GM03348 (cell line): ENCODE results near the gene TBX6.
A peak's percentile ranks its signal among the peaks of the same experiment; 100 is the strongest.
"Not testable (repeated sequence)": the region's sequence is repeated elsewhere in the genome, so short reads cannot be mapped to it uniquely, and the experiment has no call there.

Experiments used
- DNase-seq: peaks from one replicate; pipeline ENCODE4 v3.0.0; 2012; ENCODE audit warnings: low spot score

TBX6 gene, protein sequence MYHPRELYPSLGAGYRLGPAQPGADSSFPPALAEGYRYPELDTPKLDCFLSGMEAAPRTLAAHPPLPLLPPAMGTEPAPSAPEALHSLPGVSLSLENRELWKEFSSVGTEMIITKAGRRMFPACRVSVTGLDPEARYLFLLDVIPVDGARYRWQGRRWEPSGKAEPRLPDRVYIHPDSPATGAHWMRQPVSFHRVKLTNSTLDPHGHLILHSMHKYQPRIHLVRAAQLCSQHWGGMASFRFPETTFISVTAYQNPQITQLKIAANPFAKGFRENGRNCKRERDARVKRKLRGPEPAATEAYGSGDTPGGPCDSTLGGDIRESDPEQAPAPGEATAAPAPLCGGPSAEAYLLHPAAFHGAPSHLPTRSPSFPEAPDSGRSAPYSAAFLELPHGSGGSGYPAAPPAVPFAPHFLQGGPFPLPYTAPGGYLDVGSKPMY

GRCh38 chr16:30091474-30092372, at the start of gene TBX6:
Gene TBX6, minus strand, starts transcription at chr16:30091924. Its CDS starts 731 bp downstream, at chr16:30091193.
- DNase-seq, result peak; percentile 96

DNA sequence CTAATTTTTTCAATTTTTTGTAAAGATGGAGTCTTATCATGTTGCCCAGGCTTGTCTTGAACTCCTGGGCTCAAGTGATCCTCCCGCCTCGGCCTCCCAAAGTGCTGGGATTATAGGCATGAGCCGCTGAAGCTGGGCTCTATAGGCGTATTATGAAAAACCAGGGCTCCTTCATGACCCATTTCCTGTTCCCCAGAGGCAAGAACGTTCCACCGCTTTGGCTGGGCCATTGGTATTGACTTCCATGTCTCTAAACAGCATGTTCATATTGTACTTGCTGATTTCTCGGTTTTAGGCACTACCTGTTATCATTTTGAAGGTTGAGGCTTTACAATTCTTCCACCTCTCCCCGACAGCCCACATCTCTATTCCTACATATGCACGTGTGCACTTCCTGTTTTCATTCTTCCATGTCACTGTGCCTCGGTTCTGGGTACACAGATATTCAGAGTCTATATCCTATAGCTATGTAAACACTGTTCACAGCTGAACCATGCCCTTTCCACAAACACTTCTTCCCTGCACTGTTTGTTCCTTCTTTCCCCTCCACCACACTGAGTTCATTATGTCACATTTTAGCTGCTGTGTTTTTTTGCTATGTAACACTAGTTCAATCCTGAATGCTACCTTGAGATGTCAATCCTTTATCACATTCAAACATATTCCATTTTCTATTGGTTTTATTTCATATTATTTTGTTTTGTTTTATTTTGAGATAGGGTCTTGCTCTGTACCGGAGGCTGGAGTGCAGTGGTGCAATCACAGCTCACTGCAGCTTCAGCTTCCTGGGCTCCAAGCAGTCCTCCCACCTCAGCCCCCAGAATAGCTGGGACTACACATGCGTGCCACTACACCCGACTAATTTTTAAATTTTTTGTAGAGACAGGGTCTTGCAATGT, 48.1 kb upstream of the TBX6 start:
- DNase-seq, result no peak

- no peak for DNase-seq
Measured at GRCh38 chr16:30137897-30138296, 46.2 kb upstream of the TBX6 start.

DNA sequence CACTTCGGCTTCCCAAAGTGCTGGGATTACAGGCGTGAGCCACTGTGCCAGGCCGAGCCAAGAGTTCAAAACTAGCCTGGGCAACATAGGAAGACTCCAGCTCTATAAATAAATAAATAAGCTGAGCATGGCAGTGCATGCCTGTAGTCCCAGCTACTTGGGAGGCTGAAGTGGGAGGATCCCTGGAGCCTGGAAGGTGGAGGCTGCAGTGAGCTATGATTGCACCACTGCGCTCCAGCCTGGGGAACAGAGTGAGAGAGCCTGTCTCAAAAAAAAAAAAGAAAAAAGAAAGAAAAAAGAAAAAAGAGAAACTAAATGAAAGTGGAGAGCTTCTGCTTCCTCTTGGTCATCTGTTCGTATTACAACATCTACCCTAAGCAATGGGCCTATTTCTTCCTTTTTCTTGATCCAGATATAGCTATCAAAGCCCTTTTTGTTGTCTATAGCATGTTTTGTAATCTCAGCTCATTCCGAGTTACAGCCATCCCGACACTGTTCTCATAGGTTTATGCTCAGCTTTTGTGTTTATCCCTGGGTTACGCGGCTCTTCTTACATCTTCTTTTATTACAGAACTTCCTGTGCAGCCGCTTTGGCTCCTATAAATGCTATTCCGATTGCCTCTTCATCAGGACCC, 45.4 kb upstream of the TBX6 start:
- DNase-seq, result no peak

DNA sequence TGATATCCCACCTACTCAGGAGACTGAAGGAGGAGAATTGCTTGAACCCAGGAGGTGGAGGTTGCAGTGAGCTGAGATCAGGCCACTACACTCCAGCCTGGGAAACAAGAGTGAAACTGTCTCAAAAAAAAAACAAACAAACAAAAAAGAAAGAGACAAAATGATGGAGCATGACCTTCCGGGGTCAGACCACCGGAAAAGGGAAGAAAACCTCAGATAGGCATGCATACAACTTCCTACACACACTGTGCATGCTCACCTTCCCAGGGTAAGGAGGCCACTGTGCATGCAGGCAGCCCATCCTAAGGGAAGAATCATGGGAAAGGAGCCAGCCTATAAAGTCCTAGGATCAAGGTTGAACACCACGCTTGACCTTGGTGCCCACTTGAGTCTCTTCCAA, 40.9 kb upstream of the TBX6 start:
- DNase-seq, result no peak

- DNase-seq, result no peak
Measured at GRCh38 chr16:30131869-30132475, 40.2 kb upstream of the TBX6 start.

GRCh38 chr16:30127993-30128392, 36.3 kb upstream of the TBX6 start:
- DNase-seq, result no peak

- DNase-seq, result not testable (repeated sequence)
Measured at GRCh38 chr16:30125690-30126089, 34.0 kb upstream of the TBX6 start.

DNA sequence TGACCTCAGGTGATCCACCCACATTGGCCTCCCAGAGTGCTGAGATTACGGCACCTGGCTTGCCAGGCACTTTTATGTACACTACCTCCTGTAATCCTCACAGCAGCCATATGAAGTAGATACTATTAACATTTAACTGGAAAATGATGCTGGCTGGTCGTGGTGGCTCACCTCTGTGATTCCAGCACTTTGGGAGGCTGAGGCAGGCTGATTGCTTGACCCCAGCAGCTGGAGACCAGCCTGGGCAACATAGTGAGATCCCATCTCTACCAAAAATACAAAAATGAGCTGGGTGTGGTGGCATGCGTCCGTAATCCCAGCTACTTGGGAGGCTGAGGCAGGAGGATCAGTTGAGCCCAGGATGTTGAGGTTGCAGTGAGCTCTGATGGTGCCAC, 33.3 kb upstream of the TBX6 start:
- DNase-seq, result no peak

- peak; percentile 32 for DNase-seq
Measured at GRCh38 chr16:30122604-30123160, 31.0 kb upstream of the TBX6 start.

DNA sequence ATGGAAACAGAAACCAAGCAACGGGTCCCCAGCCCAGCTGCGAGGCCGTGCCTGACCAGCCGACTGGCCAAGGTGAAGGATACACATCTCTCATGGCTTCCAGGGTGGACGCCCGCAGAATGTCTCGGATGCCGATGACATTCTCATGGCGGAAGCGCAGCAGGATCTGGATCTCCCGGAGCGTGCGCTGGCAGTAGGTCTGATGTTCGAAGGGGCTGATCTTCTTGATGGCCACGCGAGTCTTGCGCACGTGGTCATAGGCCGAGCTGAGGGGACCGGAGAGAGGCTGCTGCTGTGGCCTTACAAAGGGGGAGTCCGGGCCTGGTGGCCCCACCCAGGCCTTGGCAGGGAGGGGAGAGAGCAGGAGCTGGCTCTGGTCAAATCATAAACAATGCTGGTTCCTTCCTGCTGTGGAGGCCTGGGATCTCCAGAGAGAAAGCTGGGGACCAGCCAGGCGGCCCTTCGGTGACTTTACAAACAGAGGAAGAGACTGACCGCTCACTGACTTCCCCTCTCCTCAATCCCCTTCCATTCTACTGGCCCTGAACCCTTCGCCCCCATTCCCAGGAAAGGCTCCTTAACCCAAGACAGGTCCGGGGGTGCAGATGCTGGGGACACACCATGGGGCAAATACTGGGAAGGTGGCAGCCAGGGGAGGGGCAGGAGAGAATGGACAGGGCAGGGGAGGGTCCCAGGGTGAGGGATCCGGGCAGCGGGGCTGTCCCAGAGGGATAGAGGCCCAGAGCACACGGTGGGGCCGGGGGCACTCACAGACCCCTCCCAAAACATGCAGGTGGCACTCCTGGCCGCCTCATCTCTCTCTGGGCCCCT, 30.2 kb upstream of the TBX6 start:
- peak; percentile 29 for DNase-seq

GRCh38 chr16:30120340-30121105, 28.8 kb upstream of the TBX6 start:
- DNase-seq, result no peak

DNA sequence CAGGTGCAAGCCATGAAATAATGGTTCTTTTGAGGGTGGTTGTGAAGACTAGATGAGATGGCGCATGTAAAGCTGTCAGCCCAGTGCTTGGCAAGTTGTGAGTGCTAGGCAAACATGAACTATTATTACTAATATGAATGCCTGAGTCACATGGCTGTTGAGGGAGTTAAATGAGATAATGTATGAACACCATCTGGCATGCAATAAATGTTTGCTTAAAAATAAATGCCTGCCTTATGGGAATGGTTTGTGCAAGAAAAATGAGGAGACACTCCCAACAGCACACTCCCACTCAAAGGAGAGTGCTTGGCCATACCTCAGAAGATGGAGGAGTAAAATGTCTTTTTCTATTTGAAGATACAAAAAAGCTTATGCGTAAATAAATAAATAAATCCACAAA, 27.7 kb upstream of the TBX6 start:
- DNase-seq, result no peak

- DNase-seq, result no peak
Measured at GRCh38 chr16:30117768-30118167, 26.0 kb upstream of the TBX6 start.

DNA sequence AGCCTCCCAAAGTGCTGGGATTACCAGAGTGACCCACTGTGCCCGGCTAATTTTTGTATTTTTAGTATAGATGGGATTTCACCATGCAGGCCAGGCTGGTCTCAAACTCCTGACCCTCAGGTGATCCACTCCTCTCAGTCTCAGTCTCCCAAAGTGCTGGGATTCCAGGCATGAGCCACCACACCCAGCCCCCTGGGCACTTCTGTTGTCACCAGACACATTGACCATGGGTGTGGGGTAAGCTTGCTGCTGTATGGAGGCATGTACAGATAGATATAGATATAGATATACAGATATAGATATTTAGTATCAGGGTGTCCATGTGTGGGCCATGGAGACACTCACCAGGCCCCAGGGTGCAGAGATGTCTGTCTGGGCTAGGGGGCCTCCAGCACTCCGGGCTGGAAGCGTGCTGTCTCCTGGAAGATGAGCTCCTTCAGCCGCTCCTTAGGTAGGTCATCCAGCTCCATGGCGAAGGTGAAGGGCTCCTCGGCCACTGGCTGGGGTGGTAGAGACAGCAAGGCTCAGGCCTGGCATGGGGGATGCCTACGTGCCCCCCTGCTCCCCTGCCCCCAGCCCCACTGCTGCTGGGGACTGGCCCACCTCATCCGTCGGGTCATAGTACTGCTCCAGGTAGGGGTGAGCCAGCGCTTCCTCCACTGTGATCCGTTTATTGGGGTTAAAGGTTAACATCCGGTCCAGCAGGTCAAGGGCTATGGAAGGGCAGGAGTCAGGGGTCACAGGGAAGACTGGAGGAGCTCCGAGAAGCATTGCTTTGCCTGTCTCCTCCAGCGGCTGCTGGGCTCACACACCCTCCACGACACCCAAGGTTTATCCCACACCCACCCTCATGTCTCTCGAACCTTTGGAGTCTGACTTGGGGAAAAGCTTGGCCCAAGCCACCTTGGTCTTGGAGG, 24.8 kb upstream of the TBX6 start:
- DNase-seq, result no peak

GRCh38 chr16:30115238-30115637, 23.5 kb upstream of the TBX6 start:
- no peak for DNase-seq

- not testable (repeated sequence) for DNase-seq
Measured at GRCh38 chr16:30114833-30115232, 23.1 kb upstream of the TBX6 start.

DNA sequence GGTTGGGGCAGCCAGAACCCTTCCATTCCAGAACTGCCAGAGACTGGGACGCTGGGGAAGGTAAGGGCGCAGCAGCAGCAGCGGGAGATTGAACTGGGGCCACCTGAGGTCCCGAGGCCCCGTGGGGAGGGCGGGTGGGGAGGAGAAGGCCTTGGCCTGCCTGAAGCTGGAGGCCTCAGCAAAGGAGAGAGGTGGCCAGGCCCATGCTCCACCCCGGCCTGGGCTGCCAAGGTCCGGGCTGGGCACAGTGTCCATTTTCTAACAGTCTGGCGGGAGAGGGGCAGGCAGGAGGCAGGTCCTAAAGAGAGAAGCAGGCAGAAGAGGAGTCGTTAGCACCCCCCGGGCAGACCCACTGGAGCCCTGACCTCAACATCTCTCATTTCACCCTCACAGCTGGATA, 22.7 kb upstream of the TBX6 start:
- DNase-seq, result no peak
